ENCODE data around the gene PTK7. TPM values are rescaled to one million over a fixed set of nuclear protein-coding genes. Genes with fewer than 3 reads are reported as not detected.

The PTK7 gene
- total RNA-seq, 1 experiment from 2014 or later: 48.1 TPM

DNA sequence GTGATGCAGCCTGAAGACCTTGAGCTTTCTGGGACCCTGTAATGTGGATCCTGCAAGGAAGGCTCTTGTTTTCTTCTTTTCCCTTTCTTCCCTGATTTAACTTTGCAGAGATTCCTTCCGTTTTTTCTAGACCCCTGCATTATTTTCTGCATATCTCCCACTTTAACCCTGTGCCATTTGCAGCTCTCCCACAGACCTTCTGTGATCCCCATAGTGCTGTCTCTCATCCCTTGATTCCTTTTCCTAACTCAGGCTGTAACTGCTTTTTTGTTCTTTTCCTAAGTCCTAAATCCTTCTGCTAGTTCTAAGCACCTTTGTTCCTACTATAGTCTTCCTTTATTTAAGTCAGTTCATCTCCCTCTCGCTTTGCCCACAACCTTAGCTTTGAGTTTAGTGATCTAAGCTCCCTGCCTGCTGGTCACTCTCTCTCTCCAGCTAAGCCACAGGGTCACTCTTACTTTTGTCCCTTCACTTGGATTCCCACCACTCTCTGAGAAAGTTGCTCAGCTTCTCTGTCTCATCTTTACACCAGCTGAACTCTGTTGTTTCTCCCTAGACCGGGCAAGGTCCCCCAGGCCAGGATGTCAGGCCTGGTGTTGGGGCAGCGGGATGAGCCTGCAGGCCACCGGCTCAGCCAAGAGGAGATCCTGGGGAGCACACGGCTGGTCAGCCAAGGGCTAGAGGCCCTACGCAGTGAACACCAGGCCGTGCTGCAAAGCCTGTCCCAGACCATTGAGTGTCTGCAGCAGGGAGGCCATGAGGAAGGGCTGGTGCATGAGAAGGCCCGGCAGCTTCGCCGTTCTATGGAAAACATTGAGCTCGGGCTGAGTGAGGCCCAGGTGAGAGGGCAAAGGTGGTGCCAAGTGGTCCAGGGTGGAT, 15.1 kb upstream of the PTK7 start:
- no peaks in the 10 kb centered on the region for H3K27me3 ChIP-seq (ENCODE audit: low read length)
- TSS peak; percentile 53 for BruUV-seq (replicated peaks)
- H4K20me1 ChIP-seq (ENCODE audit: low read length): peaks cover 6% of the 10 kb centered on the region; the same call in 1 of the 2 replicates
- TF ChIP-seq EZH2phosphoT487 (IDR thresholded peaks at IDR 0.05; ENCODE audit: borderline replicate concordance, low read length): no peak
- TF ChIP-seq, protein P1, sequence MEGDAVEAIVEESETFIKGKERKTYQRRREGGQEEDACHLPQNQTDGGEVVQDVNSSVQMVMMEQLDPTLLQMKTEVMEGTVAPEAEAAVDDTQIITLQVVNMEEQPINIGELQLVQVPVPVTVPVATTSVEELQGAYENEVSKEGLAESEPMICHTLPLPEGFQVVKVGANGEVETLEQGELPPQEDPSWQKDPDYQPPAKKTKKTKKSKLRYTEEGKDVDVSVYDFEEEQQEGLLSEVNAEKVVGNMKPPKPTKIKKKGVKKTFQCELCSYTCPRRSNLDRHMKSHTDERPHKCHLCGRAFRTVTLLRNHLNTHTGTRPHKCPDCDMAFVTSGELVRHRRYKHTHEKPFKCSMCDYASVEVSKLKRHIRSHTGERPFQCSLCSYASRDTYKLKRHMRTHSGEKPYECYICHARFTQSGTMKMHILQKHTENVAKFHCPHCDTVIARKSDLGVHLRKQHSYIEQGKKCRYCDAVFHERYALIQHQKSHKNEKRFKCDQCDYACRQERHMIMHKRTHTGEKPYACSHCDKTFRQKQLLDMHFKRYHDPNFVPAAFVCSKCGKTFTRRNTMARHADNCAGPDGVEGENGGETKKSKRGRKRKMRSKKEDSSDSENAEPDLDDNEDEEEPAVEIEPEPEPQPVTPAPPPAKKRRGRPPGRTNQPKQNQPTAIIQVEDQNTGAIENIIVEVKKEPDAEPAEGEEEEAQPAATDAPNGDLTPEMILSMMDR (conservative IDR thresholded peaks at IDR 0.05; ENCODE audit: low read depth, low read length): no peak
- no peaks in the 10 kb centered on the region for H3K9me2 ChIP-seq (replicated peaks; ENCODE audit: low read length)
- no peaks in the 10 kb centered on the region for H3K9me3 ChIP-seq (ENCODE audit: low read length)
- ATAC-seq: no peak
- CTCF ChIA-PET: interaction anchor here (0.5 kb wide), 1 partner anchor 65 kb away, joined by 4 read pairs; no protein-coding TSS in a partner anchor
- H3K9ac ChIP-seq (ENCODE audit: low read length): peak overlapping the region; percentile 93; the same call in 1 of the 2 replicates
- no peak for DNase-seq
- peaks cover 23% of the 10 kb centered on the region for H3K4me1 ChIP-seq (ENCODE audit: insufficient read depth, low read length)
- intact Hi-C loops (cut with micrococcal nuclease): no loop called here
- peak overlapping the region; percentile 91 for H3K4me3 ChIP-seq (ENCODE audit: low read length)
- POLR2A ChIA-PET (ENCODE audit: unreplicated experiment): no interaction called here
- H3K36me3 ChIP-seq (ENCODE audit: low read depth, low read length): peaks cover 9% of the 10 kb centered on the region; the same call in 1 of the 2 replicates
- peak overlapping the region; percentile 46; the same call in 1 of the 2 replicates for H3K27ac ChIP-seq (ENCODE audit: low read length)
- H2AFZ ChIP-seq (ENCODE audit: low read length): no peak overlapping the region
- peaks cover 29% of the 10 kb centered on the region for H3K79me2 ChIP-seq (ENCODE audit: low read length)
- peak overlapping the region; percentile 99 for H3K4me2 ChIP-seq (ENCODE audit: low read length)
- no peaks in the 10 kb centered on the region for H3F3A ChIP-seq (ENCODE audit: low read length, unreplicated experiment)

DNA sequence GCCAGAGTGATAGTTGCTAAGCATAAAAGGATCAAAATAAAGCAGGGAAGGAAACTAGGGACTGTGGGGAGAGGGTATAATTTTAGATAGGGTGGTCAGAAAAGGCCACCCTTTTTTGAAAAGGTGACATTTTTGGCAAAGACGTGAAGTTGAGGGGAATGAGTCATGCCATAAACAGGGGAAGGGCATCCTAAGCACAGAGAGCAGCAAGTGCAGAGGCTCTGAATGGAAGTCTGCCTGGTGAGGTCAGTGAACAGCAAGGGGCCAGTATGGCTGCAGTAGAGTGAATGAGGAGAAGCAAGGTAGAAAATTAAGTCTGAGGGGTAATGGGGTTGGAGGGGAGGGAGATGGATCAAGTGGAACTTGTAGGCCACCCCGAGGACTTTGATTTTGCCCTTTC, 14.3 kb upstream of the PTK7 start:
- intact Hi-C loops (cut with micrococcal nuclease): no loop called here
- POLR2A ChIA-PET (ENCODE audit: unreplicated experiment): no interaction called here
- TF ChIP-seq, protein P1 (conservative IDR thresholded peaks at IDR 0.05; ENCODE audit: low read depth, low read length): no peak
- no peak for TF ChIP-seq EZH2phosphoT487 (IDR thresholded peaks at IDR 0.05; ENCODE audit: borderline replicate concordance, low read length)
- no peak for TF ChIP-seq EZH2 (IDR thresholded peaks at IDR 0.05; ENCODE audit: low read length, unreplicated experiment)

DNA sequence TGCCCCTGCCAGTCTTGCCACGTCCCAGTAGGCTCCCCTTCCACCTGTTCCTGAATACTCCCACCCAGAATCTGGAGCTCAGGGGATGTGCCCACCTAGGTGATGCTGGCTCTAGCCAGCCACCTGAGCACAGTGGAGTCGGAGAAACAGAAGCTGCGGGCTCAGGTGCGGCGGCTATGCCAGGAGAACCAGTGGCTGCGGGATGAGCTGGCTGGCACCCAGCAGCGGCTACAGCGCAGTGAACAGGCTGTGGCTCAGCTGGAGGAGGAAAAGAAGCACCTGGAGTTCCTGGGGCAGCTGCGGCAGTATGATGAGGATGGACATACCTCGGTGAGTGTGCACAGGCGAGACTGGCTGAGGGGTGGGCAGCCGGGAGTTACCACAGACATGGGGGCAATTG, 13.3 kb upstream of the PTK7 start:
- H4K20me1 ChIP-seq (ENCODE audit: low read length): peaks cover 6% of the 10 kb centered on the region; the same call in 1 of the 2 replicates
- POLR2A ChIA-PET (ENCODE audit: unreplicated experiment): no interaction called here
- no peak overlapping the region for H3K9ac ChIP-seq (ENCODE audit: low read length)
- TF ChIP-seq EZH2phosphoT487 (IDR thresholded peaks at IDR 0.05; ENCODE audit: borderline replicate concordance, low read length): no peak
- TF ChIP-seq EZH2 (IDR thresholded peaks at IDR 0.05; ENCODE audit: low read length, unreplicated experiment): no peak
- TF ChIP-seq, protein P1 (conservative IDR thresholded peaks at IDR 0.05; ENCODE audit: low read depth, low read length): no peak
- peaks cover 25% of the 10 kb centered on the region for H3K79me2 ChIP-seq (ENCODE audit: low read length)
- H3F3A ChIP-seq (ENCODE audit: low read length, unreplicated experiment): no peaks in the 10 kb centered on the region
- H3K4me3 ChIP-seq (ENCODE audit: low read length): no peak overlapping the region
- no peaks in the 10 kb centered on the region for H3K9me2 ChIP-seq (replicated peaks; ENCODE audit: low read length)
- CTCF ChIA-PET: no interaction called here
- no peaks in the 10 kb centered on the region for H3K27me3 ChIP-seq (ENCODE audit: low read length)
- no peaks in the 10 kb centered on the region for H3K9me3 ChIP-seq (ENCODE audit: low read length)
- BruUV-seq (replicated peaks): no TSS peak
- no peak overlapping the region for H3K27ac ChIP-seq (ENCODE audit: low read length)
- H2AFZ ChIP-seq (ENCODE audit: low read length): no peak overlapping the region
- no peak for DNase-seq
- no peak for ATAC-seq
- H3K4me1 ChIP-seq (ENCODE audit: insufficient read depth, low read length): peaks cover 22% of the 10 kb centered on the region
- no peak overlapping the region for H3K4me2 ChIP-seq (ENCODE audit: low read length)
- peaks cover 2% of the 10 kb centered on the region; the same call in 1 of the 2 replicates for H3K36me3 ChIP-seq (ENCODE audit: low read depth, low read length)
- intact Hi-C loops (cut with micrococcal nuclease): no loop called here

More for the DNA sequence above, 14.3 kb upstream of the PTK7 start:
- DNase-seq: peak; percentile 29
- no TSS peak for BruUV-seq (replicated peaks)
- Histone ChIP-seq H3K4me2 (ENCODE audit: low read length) (0 out of 2 replicates have a peak overlapping the region, but pooled peaks have one; percentile 18), H3K79me2 (ENCODE audit: low read length) (peaks cover 29% of the 10 kb centered on the region), H3K36me3 (ENCODE audit: low read depth, low read length) (peaks cover 5% of the 10 kb centered on the region; the same call in 1 of the 2 replicates), H4K20me1 (ENCODE audit: low read length) (peaks cover 6% of the 10 kb centered on the region; the same call in 1 of the 2 replicates), H2AFZ (ENCODE audit: low read length) (no peak overlapping the region), H3K9ac (ENCODE audit: low read length) (no peak overlapping the region), H3F3A (ENCODE audit: low read length, unreplicated experiment) (no peaks in the 10 kb centered on the region), H3K27ac (ENCODE audit: low read length) (no peak overlapping the region), H3K27me3 (ENCODE audit: low read length) (no peaks in the 10 kb centered on the region), H3K9me2 (replicated peaks; ENCODE audit: low read length) (no peaks in the 10 kb centered on the region), H3K9me3 (ENCODE audit: low read length) (no peaks in the 10 kb centered on the region), H3K4me1 (ENCODE audit: insufficient read depth, low read length) (peaks cover 23% of the 10 kb centered on the region), H3K4me3 (ENCODE audit: low read length) (no peak overlapping the region)
- CTCF ChIA-PET: no interaction called here
- peak; percentile 19; the same call in 1 of the 2 replicates for ATAC-seq
